Placental pericyte (primary cell): Measurements from ENCODE around the gene COPS7A. TPM values are rescaled to one million over a fixed set of nuclear protein-coding genes. Genes with fewer than 3 reads are reported as not detected.

Experiments
- small RNA-seq: library from RNA; depleted of rRNA; stranded (forward); fragments of <200 nt; gene quantifications from one replicate; pipeline ENCODE3, GENCODE V24; 2012; ENCODE audit warnings: low replicate concordance
- total RNA-seq: library from RNA; depleted of rRNA; stranded (reverse); fragments of >200 nt; gene quantifications from 2 replicates; pipeline ENCODE4 v1.2.3, GENCODE V29; 2012

Gene COPS7A
- total RNA-seq, result 82.7 and 104 TPM in 2 replicates

GRCh38 chr12:6723607-6724408 is at the start of gene COPS7A:
TSS of gene COPS7A (plus strand) at chr12:6724046. CDS start at chr12:6724657, 611 bp downstream.

DNA sequence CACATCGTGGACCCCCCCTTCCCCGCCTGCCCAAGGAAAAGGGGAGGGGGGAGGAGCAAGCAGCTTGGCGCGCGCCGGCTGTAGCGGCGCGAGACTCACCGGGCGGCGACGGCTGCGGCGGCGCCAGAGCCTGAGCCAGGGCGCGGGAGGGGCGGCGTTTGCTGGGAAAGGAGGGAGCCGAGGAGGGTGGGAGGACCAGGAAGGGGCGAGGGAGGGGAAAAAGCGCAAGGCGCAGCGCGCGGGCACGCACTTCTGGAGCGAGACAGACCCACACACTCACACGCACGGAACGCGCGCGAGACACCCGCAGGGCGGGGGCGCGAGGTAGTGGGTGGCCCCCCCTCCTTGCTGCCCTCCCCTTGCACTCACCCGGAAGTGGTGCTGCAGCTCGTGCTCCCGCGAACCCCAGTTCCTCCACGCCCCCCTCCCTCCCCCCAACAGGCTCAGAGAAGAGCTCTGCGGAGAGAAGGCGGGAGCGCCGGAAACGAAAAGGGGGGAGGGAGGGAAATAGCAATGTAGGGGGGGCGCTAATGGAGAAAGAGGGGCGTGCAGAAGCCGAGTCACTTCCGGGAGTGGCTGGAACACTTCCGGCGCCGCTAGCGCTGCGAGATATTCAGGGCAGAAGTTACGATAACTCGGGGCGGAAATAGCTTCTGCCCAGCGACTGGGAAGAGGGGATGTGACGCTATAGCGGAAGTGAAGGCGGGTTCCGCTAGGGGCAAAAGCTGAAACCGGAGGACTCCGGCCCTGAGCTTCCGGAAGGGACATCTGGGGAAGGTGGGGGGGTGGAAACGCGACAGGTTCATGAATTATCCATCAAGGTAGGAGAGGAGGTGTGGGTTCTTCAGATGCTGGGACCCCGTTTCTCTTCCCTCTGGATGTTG is 34.6 kb upstream of the COPS7A start, which contains the start of gene ZNF384:
ZNF384 (minus strand) TSS at position 377 of the 884 bp plus-strand sequence. CDS start 9,855 bp downstream, outside the sequence.

DNA sequence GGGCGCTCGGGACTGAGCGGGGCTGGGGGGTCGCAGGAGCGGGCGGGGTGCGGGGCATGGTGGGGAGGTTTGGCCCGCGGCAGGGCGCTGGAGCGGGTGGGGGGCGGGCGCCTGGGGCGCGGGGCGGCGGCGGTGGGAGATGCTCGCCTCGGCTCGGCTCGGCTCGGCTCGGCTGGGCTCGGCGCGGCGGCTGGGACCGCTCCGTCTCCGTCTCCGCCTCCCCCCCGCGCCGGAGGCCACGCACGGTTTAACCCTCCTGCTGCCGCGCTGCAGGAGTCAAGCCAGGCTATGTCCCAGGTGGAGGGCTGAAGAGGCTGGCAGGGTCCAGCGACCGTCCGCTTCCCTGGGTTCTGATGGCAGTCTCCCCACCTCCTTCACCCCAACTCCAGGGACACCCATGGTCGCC is 23.2 kb upstream of the COPS7A start, which contains the start of gene PIANP:
PIANP (minus strand) TSS at position 170 of the 406 bp plus-strand sequence. CDS start 2,754 bp downstream, outside the sequence.

DNA sequence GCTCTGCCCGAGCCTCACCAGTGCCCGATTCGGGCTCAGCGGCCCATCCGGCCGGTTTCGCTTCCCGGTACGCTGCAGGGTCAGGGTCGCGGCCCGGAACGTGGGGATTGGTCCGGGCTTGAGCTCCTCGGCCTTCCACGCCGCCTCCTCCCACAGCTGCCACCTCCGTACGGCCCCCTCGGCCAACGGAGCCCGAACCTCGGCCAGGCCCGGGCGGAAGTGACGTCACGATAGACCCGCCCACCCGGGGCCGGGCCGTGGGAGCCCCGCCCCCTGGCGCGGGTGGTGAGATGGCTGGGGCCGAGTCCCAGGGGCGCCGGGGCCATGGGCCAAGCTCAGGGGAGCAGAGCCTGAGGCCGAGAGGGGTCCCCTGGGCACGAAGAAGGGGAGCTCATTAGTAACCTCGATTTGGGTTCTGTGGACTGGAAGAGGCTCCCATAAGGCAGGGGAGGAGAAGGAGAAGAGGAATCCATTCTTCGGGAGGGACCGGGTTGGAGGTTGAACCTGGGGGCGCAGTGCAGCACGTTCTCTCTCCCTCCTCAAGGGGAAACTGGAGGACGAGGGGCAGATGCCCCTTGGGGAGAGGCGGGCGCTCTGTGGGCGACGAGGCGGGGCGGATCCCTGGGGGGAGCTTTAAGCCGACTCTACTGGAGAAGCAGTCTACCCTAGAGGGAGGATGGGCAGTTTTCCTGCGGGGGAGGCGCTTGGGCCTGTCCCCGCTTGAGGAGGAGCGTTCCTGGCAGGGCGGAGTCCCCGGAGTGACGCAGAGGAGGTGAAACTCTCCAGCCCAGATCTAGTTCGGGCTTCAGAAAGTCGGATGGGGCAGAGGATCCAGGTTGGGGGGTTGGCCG is 29.3 kb downstream of the COPS7A start, which contains the start of gene MLF2:
MLF2 (minus strand) TSS at position 221 of the 851 bp plus-strand sequence. CDS start 807 bp downstream, outside the sequence.

GRCh38 chr12:6765634-6766581 is 42.1 kb downstream of the COPS7A start, which contains the start of gene PTMS:
TSS of gene PTMS (plus strand) at chr12:6766363. CDS start at chr12:6766706, 343 bp downstream.

DNA sequence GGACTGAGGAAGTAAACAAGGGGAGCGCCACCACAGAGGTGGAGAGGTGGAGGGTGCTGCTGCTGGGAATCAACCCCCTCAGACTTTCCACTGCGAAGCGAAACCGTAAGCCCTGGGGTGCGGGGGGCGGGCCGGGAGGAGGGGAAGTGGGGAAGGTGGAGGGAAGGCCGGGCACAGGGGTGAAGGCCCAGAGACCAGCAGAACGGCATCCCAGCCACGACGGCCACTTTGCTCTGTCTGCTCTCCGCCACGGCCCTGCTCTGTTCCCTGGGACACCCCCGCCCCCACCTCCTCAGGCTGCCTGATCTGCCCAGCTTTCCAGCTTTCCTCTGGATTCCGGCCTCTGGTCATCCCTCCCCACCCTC is 48.5 kb downstream of the COPS7A start, which contains the start of gene LAG3:
LAG3 (plus strand) TSS at position 190 of the 365 bp plus-strand sequence. CDS start 333 bp downstream, outside the sequence.

Small RNAs within 50 kb of the gene (small RNA-seq; reads per million reads assigned to genes)
- not detected for gene RNU6-781P

Other genes with a start within 250 kb of the COPS7A start
- 71.2 and 74.8 TPM in 2 replicates for gene MRPL51, start 230.8 kb upstream of the COPS7A start, total RNA-seq
- gene NCAPD2, start 229.9 kb upstream of the COPS7A start, total RNA-seq, result 23.4 and 117 TPM in 2 replicates
- 8,063 and 8,320 TPM in 2 replicates for gene GAPDH, start 189.5 kb upstream of the COPS7A start, total RNA-seq
- 10.5 and 18.9 TPM in 2 replicates for gene IFFO1, start 168.0 kb upstream of the COPS7A start, total RNA-seq
- gene NOP2, start 155.8 kb upstream of the COPS7A start, total RNA-seq, result 19.0 and 41.5 TPM in 2 replicates
- 239 and 306 TPM in 2 replicates for gene CHD4, start 116.7 kb upstream of the COPS7A start, total RNA-seq
- gene LPAR5, start 88.1 kb upstream of the COPS7A start, total RNA-seq, result not detected in 2 replicates
- under 0.01 and 0.14 TPM in 2 replicates for gene ACRBP, start 76.6 kb upstream of the COPS7A start, total RNA-seq
- gene ING4, start 60.9 kb upstream of the COPS7A start, total RNA-seq, result 23.2 and 64.3 TPM in 2 replicates
- gene ZNF384, start 34.7 kb upstream of the COPS7A start, total RNA-seq, result 30.6 and 31.5 TPM in 2 replicates
- not detected in 2 replicates for gene PIANP, start 23.2 kb upstream of the COPS7A start, total RNA-seq
- 144 and 234 TPM in 2 replicates for gene MLF2, start 29.1 kb downstream of the COPS7A start, total RNA-seq
- 113 and 199 TPM in 2 replicates for gene PTMS, start 42.3 kb downstream of the COPS7A start, total RNA-seq
- 0.22 and 0.29 TPM in 2 replicates for gene LAG3, start 48.5 kb downstream of the COPS7A start, total RNA-seq
- 0.57 and 1.1 TPM in 2 replicates for gene CD4, start 65.5 kb downstream of the COPS7A start, total RNA-seq
- gene GPR162, start 97.8 kb downstream of the COPS7A start, total RNA-seq, result 1.1 TPM in 2 replicates
- 83.3 and 146 TPM in 2 replicates for gene P3H3, start 104.4 kb downstream of the COPS7A start, total RNA-seq
- 2.0 and 6.2 TPM in 2 replicates for gene GNB3, start 116.9 kb downstream of the COPS7A start, total RNA-seq
- 0.66 and 43.2 TPM in 2 replicates for gene CDCA3, start 127.2 kb downstream of the COPS7A start, total RNA-seq
- gene USP5, start 128.1 kb downstream of the COPS7A start, total RNA-seq, result 64.3 and 117 TPM in 2 replicates
- 386 and 739 TPM in 2 replicates for gene TPI1, start 143.5 kb downstream of the COPS7A start, total RNA-seq
- 8.2 and 8.5 TPM in 2 replicates for gene SPSB2, start 149.3 kb downstream of the COPS7A start, total RNA-seq
- 3.4 and 14.0 TPM in 2 replicates for gene LRRC23, start 180.8 kb downstream of the COPS7A start, total RNA-seq
- gene ENO2, start 190.5 kb downstream of the COPS7A start, total RNA-seq, result 8.2 and 9.4 TPM in 2 replicates
- 15.6 and 17.9 TPM in 2 replicates for gene ATN1, start 203.9 kb downstream of the COPS7A start, total RNA-seq
- not detected in 2 replicates for gene RNU7-1, start 219.8 kb downstream of the COPS7A start, total RNA-seq
- gene C12orf57, start 220.0 kb downstream of the COPS7A start, total RNA-seq, result 69.3 and 175 TPM in 2 replicates
- gene PTPN6, start 227.3 kb downstream of the COPS7A start, total RNA-seq, result 0.22 TPM in 1 of 2 replicates, not detected in the other
- 186 and 248 TPM in 2 replicates for gene PHB2, start 246.6 kb downstream of the COPS7A start, total RNA-seq
- 38.5 and 41.5 TPM in 2 replicates for gene EMG1, start 246.9 kb downstream of the COPS7A start, total RNA-seq